ENCODE data around the gene GAL3ST2. TPM values are rescaled to one million over a fixed set of nuclear protein-coding genes. Genes with fewer than 3 reads are reported as not detected.
"Not testable (repeated sequence)": the region's sequence is repeated elsewhere in the genome, so short reads cannot be mapped to it uniquely, and the experiment has no call there.

GAL3ST2 gene
- total RNA-seq, 1 donor from 2014 or later, result not detected

DNA sequence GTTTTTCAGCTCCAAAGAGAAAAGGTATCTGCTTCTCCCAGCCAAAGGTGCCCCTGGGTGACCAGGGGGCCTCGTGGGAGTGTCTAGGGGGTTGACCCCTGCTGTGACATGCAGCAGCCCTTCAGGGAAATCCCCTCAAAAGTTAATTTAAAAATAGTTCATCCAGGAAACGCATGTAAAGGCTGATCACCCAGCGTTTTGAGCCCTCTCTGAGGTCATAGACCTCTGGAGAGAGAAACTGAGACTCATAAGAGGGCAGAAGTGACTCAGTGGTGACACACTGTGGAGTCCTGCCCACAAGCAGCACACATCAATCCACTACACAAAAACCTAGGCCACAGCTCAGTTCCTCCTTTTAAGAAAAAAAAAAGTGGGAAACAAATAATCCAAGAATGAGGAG lies 11.9 kb downstream of the GAL3ST2 start:
- Histone ChIP-seq H4K20me1 (ENCODE audit: insufficient read depth, low read length) (no peaks in the 10 kb centered on the region), H3K27me3 (ENCODE audit: insufficient read depth, low read length) (no peaks in the 10 kb centered on the region), H3K4me2 (ENCODE audit: low read length) (no peak overlapping the region), H3K36me3 (ENCODE audit: insufficient read depth, low read length) (no peaks in the 10 kb centered on the region), H3K9me3 (ENCODE audit: insufficient read depth, low read depth, low read length) (no peaks in the 10 kb centered on the region), H3K4me3 (ENCODE audit: insufficient read depth, low read depth, low read length) (no peak overlapping the region), H3K79me2 (ENCODE audit: insufficient read depth, low read length) (no peaks in the 10 kb centered on the region), H3K9ac (ENCODE audit: low read length) (no peak overlapping the region), H2AFZ (ENCODE audit: low read depth, low read length) (no peak overlapping the region), H3K27ac (ENCODE audit: low read depth, low read length) (no peak overlapping the region), H3K4me1 (ENCODE audit: insufficient read depth, low read length) (no peaks in the 10 kb centered on the region)
- Mint-ChIP-seq H3K9me3 (ENCODE audit: unreplicated experiment) (peaks cover 23% of the 10 kb centered on the region), H3K27me3 (ENCODE audit: low read depth, unreplicated experiment) (no peaks in the 10 kb centered on the region), H3K36me3 (ENCODE audit: low read depth, unreplicated experiment) (peaks cover 1% of the 10 kb centered on the region), H3K4me1 (ENCODE audit: low read depth, unreplicated experiment) (no peaks in the 10 kb centered on the region), H3K4me3 (ENCODE audit: unreplicated experiment) (no peak overlapping the region), H3K27ac (ENCODE audit: unreplicated experiment) (no peak overlapping the region)
- DNase-seq (ENCODE audit: low read depth) (no peak), FAIRE-seq (no peak)
- TF ChIP-seq, protein P1, sequence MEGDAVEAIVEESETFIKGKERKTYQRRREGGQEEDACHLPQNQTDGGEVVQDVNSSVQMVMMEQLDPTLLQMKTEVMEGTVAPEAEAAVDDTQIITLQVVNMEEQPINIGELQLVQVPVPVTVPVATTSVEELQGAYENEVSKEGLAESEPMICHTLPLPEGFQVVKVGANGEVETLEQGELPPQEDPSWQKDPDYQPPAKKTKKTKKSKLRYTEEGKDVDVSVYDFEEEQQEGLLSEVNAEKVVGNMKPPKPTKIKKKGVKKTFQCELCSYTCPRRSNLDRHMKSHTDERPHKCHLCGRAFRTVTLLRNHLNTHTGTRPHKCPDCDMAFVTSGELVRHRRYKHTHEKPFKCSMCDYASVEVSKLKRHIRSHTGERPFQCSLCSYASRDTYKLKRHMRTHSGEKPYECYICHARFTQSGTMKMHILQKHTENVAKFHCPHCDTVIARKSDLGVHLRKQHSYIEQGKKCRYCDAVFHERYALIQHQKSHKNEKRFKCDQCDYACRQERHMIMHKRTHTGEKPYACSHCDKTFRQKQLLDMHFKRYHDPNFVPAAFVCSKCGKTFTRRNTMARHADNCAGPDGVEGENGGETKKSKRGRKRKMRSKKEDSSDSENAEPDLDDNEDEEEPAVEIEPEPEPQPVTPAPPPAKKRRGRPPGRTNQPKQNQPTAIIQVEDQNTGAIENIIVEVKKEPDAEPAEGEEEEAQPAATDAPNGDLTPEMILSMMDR (IDR thresholded peaks at IDR 0.05; ENCODE audit: insufficient read depth, low read depth, low read length), result no peak
- TF ChIP-seq EZH2 (IDR thresholded peaks at IDR 0.05; ENCODE audit: insufficient read depth, low read length), result no peak

DNA sequence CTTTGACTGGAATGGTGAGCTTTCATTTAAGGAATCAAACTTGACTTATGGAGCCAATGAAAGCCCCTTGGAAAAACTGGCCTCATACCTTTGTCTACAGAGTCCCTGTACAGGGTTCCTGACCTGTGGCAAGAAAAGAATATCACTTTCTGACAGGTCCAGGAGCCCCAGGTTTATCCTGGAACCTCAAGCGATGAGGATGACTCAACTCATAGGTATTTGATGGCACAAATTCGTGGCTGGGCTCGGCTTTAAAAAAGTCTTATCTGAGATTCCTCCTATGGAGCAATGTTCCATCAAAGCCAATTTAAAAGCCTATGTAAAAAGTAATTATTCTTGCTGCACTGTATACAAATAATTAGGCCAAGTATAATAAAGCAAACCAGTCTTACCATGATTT lies 14.8 kb downstream of the GAL3ST2 start:
- H4K20me1 ChIP-seq (ENCODE audit: insufficient read depth, low read length); FAIRE-seq; H3K9me3 ChIP-seq (ENCODE audit: insufficient read depth, low read depth, low read length); H3K27me3 Mint-ChIP-seq (ENCODE audit: low read depth, unreplicated experiment); H3K4me3 Mint-ChIP-seq (ENCODE audit: unreplicated experiment); H3K27me3 ChIP-seq (ENCODE audit: insufficient read depth, low read length); H3K36me3 Mint-ChIP-seq (ENCODE audit: low read depth, unreplicated experiment); H3K9ac ChIP-seq (ENCODE audit: low read length); H3K36me3 ChIP-seq (ENCODE audit: insufficient read depth, low read length); H3K27ac ChIP-seq (ENCODE audit: low read depth, low read length); H3K4me1 ChIP-seq (ENCODE audit: insufficient read depth, low read length); H3K4me2 ChIP-seq (ENCODE audit: low read length); H3K79me2 ChIP-seq (ENCODE audit: insufficient read depth, low read length); H3K4me3 ChIP-seq (ENCODE audit: insufficient read depth, low read depth, low read length); H3K27ac Mint-ChIP-seq (ENCODE audit: unreplicated experiment); H3K4me1 Mint-ChIP-seq (ENCODE audit: low read depth, unreplicated experiment); H2AFZ ChIP-seq (ENCODE audit: low read depth, low read length): not testable (repeated sequence)
- DNase-seq (ENCODE audit: low read depth), result peak; percentile 31
- H3K9me3 Mint-ChIP-seq (ENCODE audit: unreplicated experiment), result peaks cover 25% of the 10 kb centered on the region

DNA sequence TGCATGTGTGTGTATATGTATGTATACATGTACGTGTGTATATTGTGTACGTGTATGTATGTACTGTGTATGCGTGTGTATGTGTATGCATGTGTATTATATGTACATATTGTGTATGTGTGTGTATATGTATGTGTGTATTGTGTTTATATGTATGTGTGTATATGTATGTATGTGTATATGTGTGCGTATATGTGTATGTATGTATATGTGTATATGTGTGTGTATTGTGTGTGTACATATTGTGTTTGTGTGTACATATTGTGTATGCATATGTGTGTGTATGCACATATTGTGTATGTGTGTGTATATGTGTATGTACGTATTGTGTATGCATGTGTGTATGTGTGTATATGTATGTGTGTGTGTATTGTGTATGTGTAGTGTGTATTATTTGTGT lies 16.8 kb downstream of the GAL3ST2 start:
- Histone ChIP-seq H3K36me3 (ENCODE audit: insufficient read depth, low read length) (no peaks in the 10 kb centered on the region), H3K79me2 (ENCODE audit: insufficient read depth, low read length) (no peaks in the 10 kb centered on the region), H2AFZ (ENCODE audit: low read depth, low read length) (no peak overlapping the region), H3K4me3 (ENCODE audit: insufficient read depth, low read depth, low read length) (no peak overlapping the region), H3K9ac (ENCODE audit: low read length) (no peak overlapping the region), H3K4me1 (ENCODE audit: insufficient read depth, low read length) (no peaks in the 10 kb centered on the region), H4K20me1 (ENCODE audit: insufficient read depth, low read length) (no peaks in the 10 kb centered on the region), H3K4me2 (ENCODE audit: low read length) (no peak overlapping the region), H3K9me3 (ENCODE audit: insufficient read depth, low read depth, low read length) (no peaks in the 10 kb centered on the region), H3K27ac (ENCODE audit: low read depth, low read length) (no peak overlapping the region), H3K27me3 (ENCODE audit: insufficient read depth, low read length) (peaks cover 3% of the 10 kb centered on the region)
- Mint-ChIP-seq H3K27me3 (ENCODE audit: low read depth, unreplicated experiment) (peaks cover 19% of the 10 kb centered on the region), H3K9me3 (ENCODE audit: unreplicated experiment) (peaks cover 22% of the 10 kb centered on the region), H3K27ac (ENCODE audit: unreplicated experiment) (no peak overlapping the region), H3K4me3 (ENCODE audit: unreplicated experiment) (no peak overlapping the region), H3K36me3 (ENCODE audit: low read depth, unreplicated experiment) (peaks cover 9% of the 10 kb centered on the region), H3K4me1 (ENCODE audit: low read depth, unreplicated experiment) (no peaks in the 10 kb centered on the region)
- no peak for TF ChIP-seq EZH2 (IDR thresholded peaks at IDR 0.05; ENCODE audit: insufficient read depth, low read length)
- TF ChIP-seq, protein P1 (IDR thresholded peaks at IDR 0.05; ENCODE audit: insufficient read depth, low read depth, low read length), result no peak
- FAIRE-seq (no peak), DNase-seq (ENCODE audit: low read depth) (no peak)
